Measurements from ENCODE around the gene PPP2R2B. TPM values are rescaled to one million over a fixed set of nuclear protein-coding genes. Genes with fewer than 3 reads are reported as not detected.
A peak's percentile ranks its signal among the peaks of the same experiment; 100 is the strongest.

PPP2R2B gene
- total and polyA plus RNA-seq, 2 donors (not counting 3 experiments of a cell fraction or from before 2014, with no cell fraction given): not detected

DNA sequence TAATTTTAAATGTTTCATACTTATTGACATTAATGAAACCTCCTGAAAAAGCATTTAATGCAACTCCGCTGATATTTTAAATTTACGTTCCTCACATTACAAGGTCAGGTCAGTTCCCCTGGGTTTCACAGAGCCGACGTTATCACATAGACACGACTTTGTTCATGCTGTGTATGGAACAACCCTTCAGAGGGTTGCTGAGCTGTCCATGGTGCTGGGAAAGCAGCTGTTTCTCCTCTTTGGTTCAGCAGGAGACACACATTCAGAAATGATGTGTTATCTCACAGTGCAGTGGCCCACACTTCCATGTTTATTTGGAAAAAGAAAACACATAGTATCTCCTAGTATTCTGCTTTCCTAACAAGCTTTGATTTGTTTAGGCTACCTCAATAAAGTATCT is 53.5 kb downstream of the PPP2R2B start:
- H4K20me1 ChIP-seq (replicated peaks; ENCODE audit: control insufficient read depth, extremely low read depth, insufficient read depth, low read length): no peaks in the 10 kb centered on the region
- BruUV-seq (replicated peaks): no TSS peak
- TF ChIP-seq POLR2A (IDR thresholded peaks at IDR 0.05; ENCODE audit: low read depth, low read length): no peak
- TF ChIP-seq, protein P1, sequence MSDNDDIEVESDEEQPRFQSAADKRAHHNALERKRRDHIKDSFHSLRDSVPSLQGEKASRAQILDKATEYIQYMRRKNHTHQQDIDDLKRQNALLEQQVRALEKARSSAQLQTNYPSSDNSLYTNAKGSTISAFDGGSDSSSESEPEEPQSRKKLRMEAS (IDR thresholded peaks at IDR 0.05; ENCODE audit: insufficient read depth, insufficient read length): no peak
- TF ChIP-seq JUN (IDR thresholded peaks at IDR 0.05; ENCODE audit: borderline replicate concordance, insufficient read depth, insufficient read length, low read depth): no peak
- no peak for TF ChIP-seq FOS (IDR thresholded peaks at IDR 0.05; ENCODE audit: borderline replicate concordance, insufficient read depth, low read length)
- TF ChIP-seq, protein P2, sequence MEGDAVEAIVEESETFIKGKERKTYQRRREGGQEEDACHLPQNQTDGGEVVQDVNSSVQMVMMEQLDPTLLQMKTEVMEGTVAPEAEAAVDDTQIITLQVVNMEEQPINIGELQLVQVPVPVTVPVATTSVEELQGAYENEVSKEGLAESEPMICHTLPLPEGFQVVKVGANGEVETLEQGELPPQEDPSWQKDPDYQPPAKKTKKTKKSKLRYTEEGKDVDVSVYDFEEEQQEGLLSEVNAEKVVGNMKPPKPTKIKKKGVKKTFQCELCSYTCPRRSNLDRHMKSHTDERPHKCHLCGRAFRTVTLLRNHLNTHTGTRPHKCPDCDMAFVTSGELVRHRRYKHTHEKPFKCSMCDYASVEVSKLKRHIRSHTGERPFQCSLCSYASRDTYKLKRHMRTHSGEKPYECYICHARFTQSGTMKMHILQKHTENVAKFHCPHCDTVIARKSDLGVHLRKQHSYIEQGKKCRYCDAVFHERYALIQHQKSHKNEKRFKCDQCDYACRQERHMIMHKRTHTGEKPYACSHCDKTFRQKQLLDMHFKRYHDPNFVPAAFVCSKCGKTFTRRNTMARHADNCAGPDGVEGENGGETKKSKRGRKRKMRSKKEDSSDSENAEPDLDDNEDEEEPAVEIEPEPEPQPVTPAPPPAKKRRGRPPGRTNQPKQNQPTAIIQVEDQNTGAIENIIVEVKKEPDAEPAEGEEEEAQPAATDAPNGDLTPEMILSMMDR (IDR thresholded peaks at IDR 0.05; ENCODE audit: extremely low read depth in 1 of 2, insufficient read depth in 1 of 2, low read depth in 1 of 2, low read length in 2 of 2): no peak
- TF ChIP-seq MYC (IDR thresholded peaks at IDR 0.05; ENCODE audit: low read depth, low read length): no peak
- TF ChIP-seq EZH2 (IDR thresholded peaks at IDR 0.05; ENCODE audit: borderline replicate concordance, low read depth, low read length, severe bottlenecking): no peak
- TF ChIP-seq POLR2AphosphoS5 (IDR thresholded peaks at IDR 0.05; ENCODE audit: insufficient read depth, low read depth, low read length): no peak
- POLR2A ChIA-PET: no interaction called here
- H3K4me2 ChIP-seq (ENCODE audit: insufficient read depth, low read length): no peak overlapping the region
- H3K9me1 ChIP-seq (replicated peaks; ENCODE audit: control insufficient read depth, extremely low read depth, insufficient read depth, low read length): no peaks in the 10 kb centered on the region
- no peaks in the 10 kb centered on the region for H3K9me3 ChIP-seq (replicated peaks; ENCODE audit: control insufficient read depth, insufficient read depth, low read length)
- dilution Hi-C loops (cut with MboI; ENCODE audit: extremely low pct_ligation_motif_present, low sequenced_read_pairs) (no loop called here), intact Hi-C loops (cut with micrococcal nuclease) (no loop called here)
- H3K27ac ChIP-seq (ENCODE audit: insufficient read depth, low read depth, low read length): no peak overlapping the region
- CTCF ChIA-PET: interaction anchor here (1.0 kb wide), 1 partner anchor 141 kb away, joined by 3 read pairs; no protein-coding TSS in a partner anchor
- H3K79me2 ChIP-seq (ENCODE audit: control insufficient read depth, insufficient read depth, low read length): no peaks in the 10 kb centered on the region
- H3K36me3 ChIP-seq (ENCODE audit: control insufficient read depth in 2 of 2, extremely low read depth in 1 of 2, insufficient read depth in 2 of 2, low read length in 2 of 2): no peaks in the 10 kb centered on the region
- no peaks in the 10 kb centered on the region for H3K27me3 ChIP-seq (ENCODE audit: control insufficient read depth in 2 of 2, insufficient read depth in 2 of 2, low read length in 2 of 2)
- H3K4me1 ChIP-seq (ENCODE audit: control insufficient read depth, extremely low read depth, insufficient read depth, low read length): no peaks in the 10 kb centered on the region
- DNase-seq (ENCODE audit: low read depth, low spot score): peak; percentile 11
- no peak overlapping the region for H2AFZ ChIP-seq (ENCODE audit: low read depth, low read length)
- FAIRE-seq: no peak
- H3K4me3 ChIP-seq (replicated peaks in 1 of 3; ENCODE audit: insufficient read depth in 1 of 3, low read depth in 1 of 3, low read length in 3 of 3): no peak overlapping the region
- no peak overlapping the region for H3K9ac ChIP-seq (replicated peaks; ENCODE audit: extremely low read depth, insufficient read depth, low read length)
